NB4 (cell line): ENCODE measurements around the gene CGNL1.

Source experiments
- DNase-seq: peaks from one replicate; pipeline ENCODE4 v3.0.0; 2010; ENCODE audit warnings: low read depth
- H3K4me3 ChIP-seq: one replicate; pipeline ENCODE4 v1.5.1; 2011; ENCODE audit warnings: mild to moderate bottlenecking, low read depth, low read length, moderate library complexity
- CTCF ChIP-seq: IDR thresholded peaks from one replicate; pipeline ENCODE4 v1.5.1; 2012; ENCODE audit warnings: low read depth, low read length
- MAX ChIP-seq: IDR thresholded peaks from 2 replicates; pipeline ENCODE4 v1.6.1; 2011; ENCODE audit warnings: low read depth, low read length
- MYC ChIP-seq: IDR thresholded peaks from 2 replicates; pipeline ENCODE4 v1.6.1; 2011; ENCODE audit warnings: low read depth, low read length
- POLR2A ChIP-seq: IDR thresholded peaks from 2 replicates; pipeline ENCODE4 v1.6.1; 2011; ENCODE audit warnings: mild to moderate bottlenecking; ENCODE audit not compliant: insufficient read length; ENCODE audit errors: extremely low read depth

The CGNL1 gene

GRCh38 chr15:57591822-57592367 is 215.6 kb downstream of the CGNL1 start, which contains the start of gene MYZAP:
Gene MYZAP, plus strand, starts transcription at chr15:57591904. Its CDS starts 131 bp downstream, at chr15:57592035.
- no peak within 1 kb of the TSS for H3K4me3 ChIP-seq
- DNase-seq = no peak
- TF ChIP-seq MAX (no peak), POLR2A (no peak), MYC (no peak), CTCF (no peak)

- TF ChIP-seq MYC (no peak), MAX (no peak), CTCF (no peak), POLR2A (no peak)
- H3K4me3 ChIP-seq = no peak overlapping the region
- DNase-seq = no peak
Observed at GRCh38 chr15:57592426-57592825, 216.1 kb downstream of the CGNL1 start.

- H3K4me3 ChIP-seq = no peak overlapping the region
- no peak for DNase-seq
- no peak for TF ChIP-seq MYC
- TF ChIP-seq POLR2A = no peak
- TF ChIP-seq MAX = no peak
- no peak for TF ChIP-seq CTCF
Observed at GRCh38 chr15:57592836-57593420, 216.6 kb downstream of the CGNL1 start.

GRCh38 chr15:57594479-57594878 is 218.2 kb downstream of the CGNL1 start:
- H3K4me3 ChIP-seq = no peak overlapping the region
- DNase-seq = no peak
- no peak for TF ChIP-seq POLR2A
- no peak for TF ChIP-seq MAX
- TF ChIP-seq CTCF = no peak
- TF ChIP-seq MYC = no peak

GRCh38 chr15:57595011-57595866 is 218.9 kb downstream of the CGNL1 start:
- TF ChIP-seq MAX (no peak), CTCF (no peak), POLR2A (no peak), MYC (no peak)
- H3K4me3 ChIP-seq = no peak overlapping the region
- DNase-seq = no peak
